MM.1S (cell line): ENCODE results near the gene RRAD.
A peak's percentile ranks its signal among the peaks of the same experiment; 100 is the strongest.
"Not testable (repeated sequence)": the region's sequence is repeated elsewhere in the genome, so short reads cannot be mapped to it uniquely, and the experiment has no call there.

Experiments used
- DNase-seq: peaks from one replicate; pipeline ENCODE4 v3.0.0-alpha.2; 2015
- H2AFZ ChIP-seq: fragments of 300-600 bp; sonication (generic); 2 replicates; pipeline ENCODE4 v1.6.0; 2016; ENCODE audit warnings: antibody characterized with exemption, low read length
- H3F3A ChIP-seq: fragments of 300-600 bp; sonication (generic); 2 replicates; pipeline ENCODE4 v1.6.1; 2016; ENCODE audit warnings: mild to moderate bottlenecking, antibody characterized with exemption, low read length, moderate library complexity, mixed read lengths; ENCODE audit not compliant: insufficient read depth
- H3K27ac ChIP-seq: fragments of 300-600 bp; sonication (generic); 2 replicates; pipeline ENCODE4 v1.5.1; 2016; ENCODE audit warnings: mild to moderate bottlenecking, low read length
- H3K27me3 ChIP-seq: fragments of 300-600 bp; sonication (generic); replicated peaks from 2 replicates; pipeline ENCODE4 v1.6.0; 2016; ENCODE audit warnings: low read length; ENCODE audit not compliant: insufficient read depth
- H3K36me3 ChIP-seq: fragments of 300-600 bp; sonication (generic); replicated peaks from 2 replicates; pipeline ENCODE4 v1.6.1; 2016; ENCODE audit warnings: mild to moderate bottlenecking, low read length, mixed read lengths; ENCODE audit not compliant: insufficient read depth
- H3K4me1 ChIP-seq: fragments of 300-600 bp; sonication (generic); 2 replicates; pipeline ENCODE4 v1.6.1; 2016; ENCODE audit warnings: low read length, mixed read lengths
- H3K4me2 ChIP-seq: fragments of 300-600 bp; sonication (generic); 2 replicates; pipeline ENCODE4 v1.6.0; 2016; ENCODE audit warnings: low read depth, low read length
- H3K4me3 ChIP-seq: fragments of 300-600 bp; sonication (generic); 2 replicates; pipeline ENCODE4 v1.5.1; 2016; ENCODE audit warnings: low read length, mixed read lengths
- H3K79me2 ChIP-seq: fragments of 300-600 bp; sonication (generic); 2 replicates; pipeline ENCODE4 v1.6.1; 2016; ENCODE audit warnings: mixed run types, low read length, mixed read lengths
- H3K9ac ChIP-seq: fragments of 300-600 bp; sonication (generic); 2 replicates; pipeline ENCODE4 v1.6.1; 2016; ENCODE audit warnings: low read length, mixed read lengths
- H3K9me2 ChIP-seq: fragments of 300-600 bp; sonication (generic); replicated peaks from 2 replicates; pipeline ENCODE4 v1.6.1; 2016; ENCODE audit warnings: mild to moderate bottlenecking, low read length, mixed read lengths; ENCODE audit not compliant: insufficient read depth
- H3K9me3 ChIP-seq: fragments of 300-600 bp; sonication (generic); replicated peaks from 2 replicates; pipeline ENCODE4 v1.6.1; 2016; ENCODE audit warnings: mild to moderate bottlenecking, low read length, mixed read lengths; ENCODE audit not compliant: insufficient read depth
- H4K20me1 ChIP-seq: fragments of 300-600 bp; sonication (generic); 2 replicates; pipeline ENCODE4 v1.6.1; 2016; ENCODE audit warnings: mild to moderate bottlenecking, low read length, moderate library complexity, mixed read lengths; ENCODE audit not compliant: insufficient read depth
- CTCF ChIP-seq: fragments of 300-600 bp; sonication (generic); IDR thresholded peaks from 2 replicates; pipeline ENCODE4 v1.5.1; 2016; ENCODE audit warnings: antibody characterized with exemption, low read length, mixed read lengths
- EZH2 ChIP-seq: fragments of 300-600 bp; sonication (generic); optimal IDR thresholded peaks from 2 replicates; pipeline ENCODE3; 2017; ENCODE audit warnings: low read depth, mild to moderate bottlenecking, antibody characterized with exemption, low read length, mixed read lengths
- EZH2phosphoT487 ChIP-seq: fragments of 300-600 bp; sonication (generic); IDR thresholded peaks from 2 replicates; pipeline ENCODE4 v1.6.1; 2018; ENCODE audit warnings: antibody characterized with exemption, low read length

Gene RRAD

DNA sequence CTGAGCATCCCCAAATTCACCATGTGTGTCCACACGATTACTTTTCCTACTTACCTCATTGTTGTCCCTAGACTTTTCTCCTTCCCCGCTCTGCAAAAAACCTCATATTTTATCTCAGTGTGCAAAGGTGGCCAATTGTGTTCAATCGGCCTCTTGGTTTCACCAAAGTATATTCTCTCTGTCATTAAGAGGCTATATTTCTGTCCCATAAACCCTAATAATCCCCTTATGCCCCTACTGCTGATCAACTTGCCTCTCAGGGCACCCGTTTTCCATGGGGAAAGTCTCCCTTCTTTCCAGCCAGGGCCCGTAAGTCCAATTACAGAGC lies 21.6 kb upstream of the RRAD start:
- Histone ChIP-seq H3K4me2 (peak overlapping the region; percentile 94; the same call in 1 of the 2 replicates), H3K27ac (no peak overlapping the region), H3K4me1 (peaks cover 5% of the 10 kb centered on the region), H3K9ac (no peak overlapping the region), H3K36me3 (no peaks in the 10 kb centered on the region), H2AFZ (peak overlapping the region; percentile 86; the same call in 1 of the 2 replicates), H3K4me3 (no peak overlapping the region), H4K20me1 (no peaks in the 10 kb centered on the region), H3F3A (no peaks in the 10 kb centered on the region), H3K9me2 (no peaks in the 10 kb centered on the region), H3K79me2 (no peaks in the 10 kb centered on the region), H3K9me3 (no peaks in the 10 kb centered on the region), H3K27me3 (no peaks in the 10 kb centered on the region; the same call in 1 of the 2 replicates)
- TF ChIP-seq EZH2phosphoT487: no peak
- TF ChIP-seq CTCF: no peak
- TF ChIP-seq EZH2: no peak
- DNase-seq: no peak

DNA sequence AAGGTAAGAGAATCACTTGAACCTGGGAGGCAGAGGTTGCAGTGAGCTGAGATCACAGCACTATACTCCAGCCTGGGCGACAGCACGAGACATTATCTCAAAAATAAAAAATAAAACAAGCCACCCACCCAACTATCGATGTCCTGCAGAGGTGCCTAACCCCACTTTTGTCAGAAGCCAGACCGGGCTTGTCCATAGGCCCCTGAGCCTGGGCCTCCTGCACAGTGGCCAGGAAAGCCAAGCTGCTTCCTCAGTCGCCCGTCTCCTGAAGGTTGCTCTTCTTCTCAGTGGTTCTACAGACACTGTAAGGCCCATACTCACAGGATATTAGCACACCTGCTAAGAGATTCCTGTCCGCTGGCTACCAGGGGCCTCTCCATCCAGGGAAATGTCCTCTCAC lies 21.2 kb upstream of the RRAD start:
- Histone ChIP-seq H3K27me3 (no peaks in the 10 kb centered on the region; the same call in 1 of the 2 replicates), H3K79me2 (no peaks in the 10 kb centered on the region), H3K9me3 (no peaks in the 10 kb centered on the region), H3K9ac (no peak overlapping the region), H3K27ac (no peak overlapping the region), H3K4me3 (no peak overlapping the region), H4K20me1 (no peaks in the 10 kb centered on the region), H3F3A (no peaks in the 10 kb centered on the region), H3K4me2 (no peak overlapping the region), H3K36me3 (no peaks in the 10 kb centered on the region), H3K9me2 (no peaks in the 10 kb centered on the region), H3K4me1 (peaks cover 5% of the 10 kb centered on the region), H2AFZ (no peak overlapping the region)
- DNase-seq: no peak
- TF ChIP-seq CTCF: no peak
- no peak for TF ChIP-seq EZH2phosphoT487
- no peak for TF ChIP-seq EZH2

DNA sequence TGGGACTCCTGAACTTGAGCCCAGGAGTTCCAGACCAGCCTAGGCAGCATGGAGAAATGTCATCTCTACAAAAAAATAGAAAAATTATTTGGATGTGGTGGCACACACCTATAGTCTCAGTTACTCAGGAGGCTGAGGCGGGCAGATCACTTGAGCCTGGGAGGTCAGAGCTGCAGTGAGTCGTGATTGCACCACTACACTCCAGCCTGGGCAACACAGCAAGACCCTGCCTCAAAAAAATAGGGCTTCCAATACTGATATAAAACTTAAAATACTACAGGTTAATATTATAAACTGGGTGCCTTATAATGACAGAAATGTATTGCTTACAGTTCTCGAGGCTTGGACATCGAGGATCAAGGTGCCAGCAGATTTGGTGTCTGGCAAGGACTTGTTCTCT lies 20.6 kb upstream of the RRAD start:
- H3K36me3 ChIP-seq: no peaks in the 10 kb centered on the region
- no peaks in the 10 kb centered on the region for H3K79me2 ChIP-seq
- H3K9me2 ChIP-seq: no peaks in the 10 kb centered on the region
- H2AFZ ChIP-seq: no peak overlapping the region
- no peak for DNase-seq
- H3K27ac ChIP-seq: no peak overlapping the region
- H3K27me3 ChIP-seq: no peaks in the 10 kb centered on the region; the same call in 1 of the 2 replicates
- no peaks in the 10 kb centered on the region for H4K20me1 ChIP-seq
- peaks cover 5% of the 10 kb centered on the region for H3K4me1 ChIP-seq
- H3K4me2 ChIP-seq: no peak overlapping the region
- TF ChIP-seq EZH2phosphoT487 (no peak), EZH2 (no peak), CTCF (no peak)
- no peaks in the 10 kb centered on the region for H3F3A ChIP-seq
- H3K4me3 ChIP-seq: no peak overlapping the region
- H3K9me3 ChIP-seq: no peaks in the 10 kb centered on the region
- no peak overlapping the region for H3K9ac ChIP-seq

DNA sequence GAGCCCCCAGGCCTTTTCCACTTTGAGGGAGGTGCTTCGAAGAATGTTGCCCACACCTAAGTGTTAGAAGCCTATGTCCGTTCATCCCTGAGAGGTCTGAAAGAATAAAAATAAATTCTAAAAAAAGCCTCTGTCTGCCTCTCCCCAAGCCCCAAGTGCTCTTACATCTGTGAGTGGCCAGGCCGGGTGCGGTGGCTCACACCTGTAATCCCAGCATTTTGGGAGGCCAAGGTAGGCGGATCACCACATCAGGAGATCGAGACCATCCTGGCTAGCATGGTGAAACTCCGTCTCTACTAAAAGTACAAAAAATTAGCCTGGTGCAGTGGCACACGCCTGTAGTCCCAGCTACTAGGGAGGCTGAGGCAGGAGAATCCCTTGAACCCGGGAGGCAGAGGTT lies 19.6 kb upstream of the RRAD start:
- not testable (repeated sequence) for H3F3A ChIP-seq, DNase-seq, H4K20me1 ChIP-seq, H3K9ac ChIP-seq, H3K36me3 ChIP-seq, H3K9me3 ChIP-seq, H3K79me2 ChIP-seq, H3K27me3 ChIP-seq, H3K9me2 ChIP-seq, H3K4me3 ChIP-seq, H3K4me1 ChIP-seq, H3K4me2 ChIP-seq, H2AFZ ChIP-seq, H3K27ac ChIP-seq
